B cell (primary cell): Measurements from ENCODE around the gene DRD2. TPM values are rescaled to one million over a fixed set of nuclear protein-coding genes. Genes with fewer than 3 reads are reported as not detected.

Experiments used
- ATAC-seq: fragments of 200-7000 bp; cut with Tn5 transposase; one replicate; pipeline ENCODE4 v1.10.0; 2021; ENCODE audit warnings: low read depth, mild to moderate bottlenecking, moderate number of reproducible peaks, moderate library complexity
- CTCF ChIA-PET: fragments of 350-600 bp; sonication (Branson Sonifier 250); formaldehyde crosslinking; loops from one replicate; lab custom pipeline; 2021; ENCODE audit warnings: antibody characterized with exemption, inconsistent platforms; lab: Charles Lee
- POLR2A ChIA-PET: fragments of 350-600 bp; sonication (Branson Sonifier 250); formaldehyde crosslinking; loops from one replicate; lab custom pipeline; 2021; ENCODE audit warnings: antibody characterized with exemption; lab: Charles Lee
- DNase-seq: peaks from one replicate; pipeline ENCODE4 v3.0.0; 2013
- H2AFZ ChIP-seq: 2 replicates; pipeline ENCODE4 v1.6.1; 2012; ENCODE audit warnings: mild to moderate bottlenecking, low read depth, low read length; ENCODE audit not compliant: insufficient read depth, poor library complexity, severe bottlenecking
- H3K27ac ChIP-seq, 2 donors: 1 replicate in 1 of 2; 2 replicates in 1 of 2; pipeline ENCODE4 v1.5.1; 2012 to 2013; ENCODE audit warnings: low read length in 2 of 2, mild to moderate bottlenecking in 2 of 2, moderate library complexity in 1 of 2
- H3K27me3 ChIP-seq, 4 experiments: fragments of 200-600 bp in 1 of 4; sonication (generic) in 1 of 4; replicated peaks in 1 of 4; 1 replicate in 2 of 4; 2 replicates in 2 of 4; pipeline versions ENCODE4 v1.6.1 to v1.7.0; 2013 to 2016; ENCODE audit warnings: low read length in 3 of 4, mild to moderate bottlenecking in 2 of 4, mixed read lengths in 1 of 4, moderate library complexity in 1 of 4; ENCODE audit not compliant: insufficient read depth in 4 of 4, control insufficient read depth in 3 of 4; ENCODE audit errors: control extremely low read depth in 1 of 4
- H3K36me3 ChIP-seq, 2 experiments: replicated peaks in 1 of 2; 1 replicate in 1 of 2; 2 replicates in 1 of 2; pipeline versions ENCODE4 v1.6.1 to v1.7.1; 2013; ENCODE audit warnings: low read length in 1 of 2; ENCODE audit not compliant: insufficient read depth in 2 of 2, control insufficient read depth in 1 of 2; ENCODE audit errors: control extremely low read depth in 1 of 2, extremely low read depth in 1 of 2
- H3K4me1 ChIP-seq, 2 donors: fragments of 200-600 bp in 1 of 2; sonication (generic) in 1 of 2; 1 replicate in 1 of 2; 2 replicates in 1 of 2; pipeline versions ENCODE4 v1.5.1 to v1.6.1; 2013 to 2017; ENCODE audit warnings: low read length in 2 of 2; ENCODE audit not compliant: control insufficient read depth in 2 of 2, insufficient read depth in 2 of 2
- H3K4me2 ChIP-seq: replicated peaks from 2 replicates; pipeline ENCODE3; 2012; ENCODE audit warnings: mild to moderate bottlenecking, low read depth, low read length; ENCODE audit not compliant: poor library complexity, severe bottlenecking
- H3K4me3 ChIP-seq, 5 experiments: fragments of 200-600 bp in 1 of 5; sonication (generic) in 1 of 5; 1 replicate in 3 of 5; 2 replicates in 2 of 5; pipeline versions ENCODE4 v1.5.1 to v1.7.0; 2011 to 2016; ENCODE audit warnings: low read length in 4 of 5, mild to moderate bottlenecking in 4 of 5, low read depth in 2 of 5, control low read depth in 1 of 5, moderate library complexity in 1 of 5; ENCODE audit not compliant: insufficient read depth in 1 of 5; ENCODE audit errors: control extremely low read depth in 1 of 5, extremely low read depth in 1 of 5
- H3K79me2 ChIP-seq: fragments of 200-600 bp; sonication (generic); one replicate; pipeline ENCODE4 v1.6.0; 2016; ENCODE audit warnings: low read length; ENCODE audit not compliant: control insufficient read depth, insufficient read depth
- H3K9ac ChIP-seq: fragments of 200-600 bp; sonication (generic); 2 replicates; pipeline ENCODE4 v1.6.1; 2017; ENCODE audit warnings: mild to moderate bottlenecking, low read length, moderate library complexity
- H3K9me3 ChIP-seq, 3 donors: one replicate each; pipeline versions ENCODE4 v1.6.1 to v1.7.1; 2013; ENCODE audit warnings: low read length in 2 of 3; ENCODE audit not compliant: control insufficient read depth in 2 of 3, insufficient read depth in 1 of 3; ENCODE audit errors: control extremely low read depth in 1 of 3
- H4K20me1 ChIP-seq: 2 replicates; pipeline ENCODE4 v1.6.0; 2012; ENCODE audit warnings: mild to moderate bottlenecking, low read length; ENCODE audit not compliant: insufficient read depth, control insufficient read depth, poor library complexity, severe bottlenecking
- H3K27ac Mint-ChIP-seq: one replicate; pipeline ENCODE4 v1.8.0; 2021; ENCODE audit warnings: mixed read lengths
- H3K27me3 Mint-ChIP-seq: one replicate; pipeline ENCODE4 v1.8.0; 2021; ENCODE audit warnings: mixed read lengths
- H3K4me1 Mint-ChIP-seq: one replicate; pipeline ENCODE4 v1.8.0; 2021; ENCODE audit warnings: mixed read lengths
- H3K4me3 Mint-ChIP-seq: one replicate; pipeline ENCODE4 v1.8.0; 2021; ENCODE audit warnings: mixed read lengths
- H3K9me3 Mint-ChIP-seq: one replicate; pipeline ENCODE4 v1.8.0; 2022; ENCODE audit warnings: mixed read lengths; ENCODE audit not compliant: insufficient read depth
- EZH2 ChIP-seq: IDR thresholded peaks from 2 replicates; pipeline ENCODE4 v1.6.1; 2012; ENCODE audit warnings: borderline replicate concordance, low read depth, mild to moderate bottlenecking, moderate library complexity, low read length; ENCODE audit not compliant: insufficient read depth, poor library complexity, severe bottlenecking
- WGBS: methylation state at CpG from one replicate; pipeline ENCODE4 v1.1.5; 2013; ENCODE audit warnings: missing lambda C conversion rate; ENCODE audit not compliant: insufficient coverage; 5-methylcytosine and 5-hydroxymethylcytosine counted together
- intact Hi-C: fragments of 100-400 bp; cut with micrococcal nuclease; formaldehyde crosslinking; loops from one replicate; pipeline ENCODE4 v1.10.0; 2022
- polyA plus RNA-seq: library from polyadenylated mRNA; depleted of rRNA; stranded (reverse); fragments of >200 nt; gene quantifications from 2 replicates; pipeline ENCODE4 v1.2.3, GENCODE V29; 2012
- total RNA-seq, 2 donors: library from RNA; stranded (reverse); fragments of 120-200 nt in 1 of 2; gene quantifications; 1 replicate in 1 of 2; 2 replicates in 1 of 2; pipeline versions ENCODE4 v1.2.3 to v1.2.4, GENCODE V29; 2013 to 2022
- TF ChIP-seq, protein P1 (sequence below): fragments of 200-600 bp; IDR thresholded peaks from one replicate; pipeline ENCODE4 v1.8.0; 2022; ENCODE audit warnings: antibody characterized with exemption, mild to moderate bottlenecking

The DRD2 gene
- total and polyA plus RNA-seq, 2 donors (not counting 1 experiment from before 2014, with no cell fraction given) = not detected

DNA sequence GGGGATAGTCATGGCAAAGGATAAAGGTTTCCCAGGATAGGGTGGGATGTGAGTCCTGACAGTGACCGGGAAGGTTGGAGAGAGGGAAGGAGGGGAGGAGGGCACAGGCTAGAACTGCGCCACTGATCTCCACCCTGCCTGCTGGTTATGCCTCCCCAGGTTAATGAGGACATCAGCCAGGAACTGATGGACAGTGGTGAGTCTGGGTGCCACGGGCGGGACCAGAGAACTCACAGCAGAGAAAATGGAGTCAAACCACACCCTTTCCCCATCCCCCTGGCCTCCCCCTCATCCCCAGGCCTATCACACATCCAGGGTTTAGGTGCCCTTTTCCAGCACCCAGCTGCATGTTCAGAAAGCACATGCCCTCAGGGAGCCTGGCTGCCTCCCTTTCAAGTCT lies 77.4 kb downstream of the DRD2 start:
- Mint-ChIP-seq H3K4me3 (no peak overlapping the region), H3K27me3 (no peaks in the 10 kb centered on the region), H3K4me1 (no peaks in the 10 kb centered on the region), H3K9me3 (no peaks in the 10 kb centered on the region), H3K27ac (no peak overlapping the region)
- peaks cover 0 to 6% (median 0%) of the 10 kb centered on the region in 4 experiments for H3K27me3 ChIP-seq
- intact Hi-C loops = no loop called here
- no peaks in the 10 kb centered on the region for H3K36me3 ChIP-seq
- H4K20me1 ChIP-seq = no peaks in the 10 kb centered on the region
- no peaks in the 10 kb centered on the region for H3K79me2 ChIP-seq
- H2AFZ ChIP-seq = no peak overlapping the region
- no peaks in the 10 kb centered on the region for H3K4me1 ChIP-seq
- no peak overlapping the region for H3K4me3 ChIP-seq
- no peak for DNase-seq
- CTCF ChIA-PET = no interaction called here
- H3K27ac ChIP-seq = no peak overlapping the region
- POLR2A ChIA-PET = no interaction called here
- TF ChIP-seq EZH2 = no peak
- TF ChIP-seq, protein P1, sequence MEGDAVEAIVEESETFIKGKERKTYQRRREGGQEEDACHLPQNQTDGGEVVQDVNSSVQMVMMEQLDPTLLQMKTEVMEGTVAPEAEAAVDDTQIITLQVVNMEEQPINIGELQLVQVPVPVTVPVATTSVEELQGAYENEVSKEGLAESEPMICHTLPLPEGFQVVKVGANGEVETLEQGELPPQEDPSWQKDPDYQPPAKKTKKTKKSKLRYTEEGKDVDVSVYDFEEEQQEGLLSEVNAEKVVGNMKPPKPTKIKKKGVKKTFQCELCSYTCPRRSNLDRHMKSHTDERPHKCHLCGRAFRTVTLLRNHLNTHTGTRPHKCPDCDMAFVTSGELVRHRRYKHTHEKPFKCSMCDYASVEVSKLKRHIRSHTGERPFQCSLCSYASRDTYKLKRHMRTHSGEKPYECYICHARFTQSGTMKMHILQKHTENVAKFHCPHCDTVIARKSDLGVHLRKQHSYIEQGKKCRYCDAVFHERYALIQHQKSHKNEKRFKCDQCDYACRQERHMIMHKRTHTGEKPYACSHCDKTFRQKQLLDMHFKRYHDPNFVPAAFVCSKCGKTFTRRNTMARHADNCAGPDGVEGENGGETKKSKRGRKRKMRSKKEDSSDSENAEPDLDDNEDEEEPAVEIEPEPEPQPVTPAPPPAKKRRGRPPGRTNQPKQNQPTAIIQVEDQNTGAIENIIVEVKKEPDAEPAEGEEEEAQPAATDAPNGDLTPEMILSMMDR = no peak
- ATAC-seq = no peak
- no peaks in the 10 kb centered on the region for H3K9me3 ChIP-seq
- H3K4me2 ChIP-seq = no peak overlapping the region
- WGBS = 92% methylated on average over 4 of the region's 4 CpGs
- H3K9ac ChIP-seq = no peak overlapping the region

DNA sequence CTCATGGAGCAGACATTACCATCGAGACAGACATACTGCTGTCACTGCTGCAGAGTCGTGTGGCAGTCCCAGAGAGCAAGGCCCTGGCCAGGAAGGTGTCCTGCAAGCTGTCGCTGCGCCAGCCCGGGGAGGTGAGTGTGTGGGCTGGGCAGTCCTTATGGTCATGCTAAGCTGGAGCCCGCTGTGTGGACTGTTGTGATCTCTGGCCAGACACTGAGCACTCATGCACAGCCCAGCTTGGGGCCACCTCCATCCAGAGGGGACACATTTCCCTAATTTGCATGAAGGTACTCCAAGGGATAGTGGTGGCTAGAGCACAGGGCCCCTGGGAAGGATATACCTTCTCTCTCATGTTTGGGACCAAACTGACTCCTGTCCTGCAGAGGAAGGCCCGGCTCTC lies 78.0 kb downstream of the DRD2 start:
- no peak overlapping the region for H3K4me2 ChIP-seq
- H3K27ac ChIP-seq = no peak overlapping the region
- H2AFZ ChIP-seq = no peak overlapping the region
- CTCF ChIA-PET = interaction anchor here (0.5 kb wide), 1 partner anchor 91 kb away, joined by 3 read pairs; no protein-coding TSS in a partner anchor
- no peaks in the 10 kb centered on the region for H3K36me3 ChIP-seq
- no peak for TF ChIP-seq EZH2
- TF ChIP-seq, protein P1 = no peak
- POLR2A ChIA-PET = no interaction called here
- H4K20me1 ChIP-seq = no peaks in the 10 kb centered on the region
- Mint-ChIP-seq H3K27me3 (no peaks in the 10 kb centered on the region), H3K4me3 (no peak overlapping the region), H3K4me1 (no peaks in the 10 kb centered on the region), H3K9me3 (no peaks in the 10 kb centered on the region), H3K27ac (no peak overlapping the region)
- intact Hi-C loops = no loop called here
- 88% methylated on average over 6 of the region's 7 CpGs for WGBS
- H3K9me3 ChIP-seq = no peaks in the 10 kb centered on the region
- ATAC-seq (no peak), DNase-seq (no peak)
- H3K27me3 ChIP-seq = peaks cover 0 to 6% (median 0%) of the 10 kb centered on the region in 4 experiments
- H3K4me3 ChIP-seq = no peak overlapping the region
- no peaks in the 10 kb centered on the region for H3K79me2 ChIP-seq
- no peak overlapping the region for H3K9ac ChIP-seq
- H3K4me1 ChIP-seq = no peaks in the 10 kb centered on the region
